Endothelial cell of umbilical vein (primary cell): ENCODE results near the gene CMIP. TPM values are rescaled to one million over a fixed set of nuclear protein-coding genes. Genes with fewer than 3 reads are reported as not detected.

Experiments
- BruUV-seq: library from RNA; stranded (reverse); fragments of 400-500 nt; replicated peaks from 2 replicates; lab custom pipeline; 2021; lab: Mats Ljungman, UMichigan
- CTCF ChIA-PET: fragments of 300-600, 350-600 bp; sonication (Branson Sonifier 250); formaldehyde crosslinking; loops from one replicate; lab custom pipeline; 2021; ENCODE audit warnings: antibody characterized with exemption, inconsistent platforms; lab: Charles Lee
- POLR2A ChIA-PET: fragments of 300-600, 350-600 bp; sonication (Branson Sonifier 250); formaldehyde crosslinking; loops from one replicate; lab custom pipeline; 2021; ENCODE audit warnings: antibody characterized with exemption, inconsistent platforms; lab: Charles Lee
- DNase-seq: peaks from one replicate; pipeline ENCODE4 v3.0.0-alpha.2; 2011; ENCODE audit warnings: low read depth, low spot score
- FAIRE-seq: peaks from 2 replicates; lab custom pipeline; 2011; peaks lifted over from hg19 to GRCh38; lab: Jason Lieb, UNC
- H2AFZ ChIP-seq: 2 replicates; pipeline ENCODE4 v1.6.0; 2012; ENCODE audit warnings: low read depth, low read length, control low read depth, inconsistent platforms
- H3K27ac ChIP-seq: 2 replicates; pipeline ENCODE4 v1.5.1; 2011; ENCODE audit warnings: low read depth, mild to moderate bottlenecking, control low read depth, low read length, moderate library complexity; ENCODE audit not compliant: insufficient read depth
- H3K27me3 ChIP-seq, 2 experiments: 2 replicates each; pipeline versions ENCODE4 v1.6.0 to v1.6.1; 2011; ENCODE audit warnings: low read length in 2 of 2, mixed read lengths in 1 of 2; ENCODE audit not compliant: control insufficient read depth in 2 of 2, insufficient read depth in 2 of 2
- H3K36me3 ChIP-seq, 2 experiments: 2 replicates in 1 of 2; 3 replicates in 1 of 2; pipeline ENCODE4 v1.5.1; 2011; ENCODE audit warnings: low read length in 2 of 2, mild to moderate bottlenecking in 1 of 2, moderate library complexity in 1 of 2; ENCODE audit not compliant: control insufficient read depth in 2 of 2, insufficient read depth in 2 of 2; ENCODE audit errors: extremely low read depth in 1 of 2
- H3K4me1 ChIP-seq: 3 replicates; pipeline ENCODE4 v1.5.1; 2011; ENCODE audit warnings: mild to moderate bottlenecking, low read length; ENCODE audit not compliant: control insufficient read depth, insufficient read depth; ENCODE audit errors: extremely low read depth
- H3K4me2 ChIP-seq: 2 replicates; pipeline ENCODE4 v1.6.1; 2011; ENCODE audit warnings: low read length, control low read depth, mixed read lengths; ENCODE audit not compliant: insufficient read depth
- H3K4me3 ChIP-seq, 3 experiments: fragments of 200-600 bp in 1 of 3; sonication (generic), shearing (Covaris generic) in 1 of 3; replicated peaks in 1 of 3; 2 replicates each; pipeline ENCODE4 v1.5.1; 2011 to 2016; ENCODE audit warnings: control low read depth in 3 of 3, low read length in 3 of 3, mild to moderate bottlenecking in 2 of 3, inconsistent platforms in 1 of 3, low read depth in 1 of 3, moderate library complexity in 1 of 3; ENCODE audit not compliant: insufficient read depth in 1 of 3
- H3K79me2 ChIP-seq: 2 replicates; pipeline ENCODE4 v1.6.0; 2012; ENCODE audit warnings: low read length, inconsistent platforms; ENCODE audit not compliant: control insufficient read depth, insufficient read depth
- H3K9ac ChIP-seq: replicated peaks from 2 replicates; pipeline ENCODE3; 2011; ENCODE audit warnings: low read length, control low read depth; ENCODE audit not compliant: insufficient read depth; ENCODE audit errors: extremely low read depth
- H3K9me1 ChIP-seq: replicated peaks from 3 replicates; pipeline ENCODE4 v1.6.0; 2011; ENCODE audit warnings: mild to moderate bottlenecking, low read length; ENCODE audit not compliant: control insufficient read depth, insufficient read depth; ENCODE audit errors: extremely low read depth
- H3K9me3 ChIP-seq: replicated peaks from 2 replicates; pipeline ENCODE4 v1.5.1; 2012; ENCODE audit warnings: low read length, inconsistent platforms; ENCODE audit not compliant: control insufficient read depth, insufficient read depth
- H4K20me1 ChIP-seq: replicated peaks from 2 replicates; pipeline ENCODE3; 2011; ENCODE audit warnings: mild to moderate bottlenecking, low read length; ENCODE audit not compliant: control insufficient read depth, insufficient read depth; ENCODE audit errors: extremely low read depth
- CTCF ChIP-seq, 2 donors: IDR thresholded peaks; 1 replicate in 1 of 2; 2 replicates in 1 of 2; pipeline ENCODE4 v1.5.1; 2011; ENCODE audit warnings: low read length in 2 of 2, mild to moderate bottlenecking in 2 of 2, moderate library complexity in 2 of 2, control low read depth in 1 of 2, inconsistent platforms in 1 of 2, low read depth in 1 of 2; ENCODE audit not compliant: insufficient read depth in 1 of 2; ENCODE audit errors: extremely low read depth in 1 of 2
- EZH2 ChIP-seq: IDR thresholded peaks from 2 replicates; pipeline ENCODE4 v1.6.1; 2012; ENCODE audit warnings: borderline replicate concordance, low read depth, mild to moderate bottlenecking, moderate library complexity, low read length, inconsistent platforms; ENCODE audit not compliant: severe bottlenecking
- FOS ChIP-seq: IDR thresholded peaks from 2 replicates; pipeline ENCODE4 v1.6.1; 2011; ENCODE audit warnings: mild to moderate bottlenecking, low read length, moderate library complexity, borderline replicate concordance; ENCODE audit not compliant: insufficient read depth
- GATA2 ChIP-seq: IDR thresholded peaks from 2 replicates; pipeline ENCODE4 v1.7.0; 2011; ENCODE audit warnings: low read depth, mild to moderate bottlenecking, moderate library complexity, mixed read lengths, low read length; ENCODE audit not compliant: insufficient read length, insufficient read depth
- JUN ChIP-seq: IDR thresholded peaks from 2 replicates; pipeline ENCODE4 v1.6.1; 2011; ENCODE audit warnings: borderline replicate concordance, low read depth; ENCODE audit not compliant: insufficient read length, insufficient read depth
- MAX ChIP-seq: IDR thresholded peaks from 2 replicates; pipeline ENCODE4 v1.6.1; 2011; ENCODE audit not compliant: insufficient read depth, insufficient read length
- POLR2AphosphoS5 ChIP-seq: IDR thresholded peaks from 2 replicates; pipeline ENCODE4 v1.6.1; 2012; ENCODE audit warnings: low read depth, mild to moderate bottlenecking, control low read depth, low read length, moderate library complexity; ENCODE audit not compliant: insufficient read depth
- dilution Hi-C: fragments of 300-500 bp; cut with MboI; formaldehyde crosslinking; loops from one replicate; pipeline ENCODE4 v1.15.0; 2019; ENCODE audit warnings: low sequenced_read_pairs; ENCODE audit not compliant: extremely low pct_ligation_motif_present
- intact Hi-C: fragments of 100-400 bp; cut with micrococcal nuclease; formaldehyde crosslinking; loops from one replicate; pipeline ENCODE4 v1.10.0; 2022
- polyA plus RNA-seq, 4 experiments: library from polyadenylated mRNA; depleted of rRNA in 3 of 4; stranded (reverse) in 3 of 4; unstranded in 1 of 4; fragments of >200 nt; gene quantifications; 2 replicates each; pipeline versions ENCODE4 v1.2.1 to v1.2.3, GENCODE V29; 2011 to 2012; ENCODE audit warnings: missing spikeins in 1 of 4
- total RNA-seq: library from RNA; stranded (reverse); gene quantifications from 2 replicates; pipeline ENCODE4 v1.2.3, GENCODE V29; 2021

CMIP gene
- total and polyA plus RNA-seq, 2 donors (not counting 3 experiments of a cell fraction or from before 2014, with no cell fraction given), result 29.0 to 101 TPM

GRCh38 chr16:81669473-81670350 is 225.1 kb downstream of the CMIP start:
- Histone ChIP-seq H4K20me1 (no peaks in the 10 kb centered on the region), H3K4me3 (no peak overlapping the region), H3K4me2 (no peak overlapping the region), H3K27ac (no peak overlapping the region), H3K36me3 (peaks cover 2 to 46% of the 10 kb centered on the region in 2 experiments), H3K4me1 (no peaks in the 10 kb centered on the region), H3K9ac (no peak overlapping the region), H2AFZ (no peak overlapping the region), H3K27me3 (no peaks in the 10 kb centered on the region), H3K9me3 (no peaks in the 10 kb centered on the region), H3K9me1 (no peaks in the 10 kb centered on the region), H3K79me2 (no peaks in the 10 kb centered on the region)
- POLR2A ChIA-PET, result interaction anchor here (0.5 kb wide), 1 partner anchor 26 kb away, joined by 4 read pairs; no protein-coding TSS in a partner anchor
- FAIRE-seq (no peak), DNase-seq (no peak)
- dilution Hi-C loops (no loop called here), intact Hi-C loops (no loop called here)
- no TSS peak for BruUV-seq
- TF ChIP-seq GATA2 (no peak), POLR2AphosphoS5 (no peak), CTCF (IDR thresholded peaks at IDR 0.05; ENCODE audit: extremely low read depth in 1 of 2, insufficient read depth in 1 of 2, low read depth in 1 of 2, low read length in 2 of 2) (no peak), FOS (no peak), MAX (no peak), JUN (no peak), EZH2 (no peak)
- CTCF ChIA-PET, result no interaction called here
